SIG-M5 treated with dmso at 0.1 percent for 504 hours (cell line): ENCODE measurements around the gene GSE1.

ENCODE experiments used
- DNase-seq: peaks from one replicate; lab custom pipeline; 2025; ENCODE audit not compliant: unreplicated experiment; lab: John Stamatoyannopoulos, UW

The GSE1 gene

DNA sequence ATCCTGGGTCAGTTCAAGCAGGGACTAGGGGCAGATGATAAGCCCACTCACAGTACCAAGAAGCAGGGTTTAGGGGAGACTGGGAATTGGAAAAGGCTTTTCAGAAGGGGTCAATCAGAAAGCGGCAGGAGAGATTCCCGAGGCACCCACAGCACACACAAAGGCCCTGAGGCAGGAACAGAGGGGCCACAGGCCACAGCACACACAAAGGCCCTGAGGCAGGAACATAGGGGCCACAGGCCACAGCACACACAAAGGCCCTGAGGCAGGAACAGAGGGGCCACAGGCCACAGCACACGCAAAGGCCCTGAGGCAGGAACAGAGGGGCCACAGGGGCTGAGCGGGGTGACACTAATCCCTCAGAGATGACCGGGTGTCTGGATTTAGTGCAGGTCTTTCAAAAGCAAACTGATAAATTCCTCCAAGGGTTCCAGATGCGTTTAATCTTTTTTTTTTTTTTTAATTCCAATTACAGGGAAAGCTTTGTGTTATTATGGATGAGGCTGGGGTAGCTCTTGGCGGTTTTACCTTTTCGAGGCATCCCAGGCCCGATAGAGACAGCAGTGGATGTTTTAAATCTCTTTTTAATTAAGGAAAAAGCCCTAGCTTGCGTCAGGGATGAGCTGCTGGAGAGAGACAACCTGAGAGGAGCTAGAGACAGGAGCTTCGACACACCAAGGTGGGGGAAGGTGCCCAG lies 106.6 kb downstream of the GSE1 start:
- DNase-seq, result no peak

DNA sequence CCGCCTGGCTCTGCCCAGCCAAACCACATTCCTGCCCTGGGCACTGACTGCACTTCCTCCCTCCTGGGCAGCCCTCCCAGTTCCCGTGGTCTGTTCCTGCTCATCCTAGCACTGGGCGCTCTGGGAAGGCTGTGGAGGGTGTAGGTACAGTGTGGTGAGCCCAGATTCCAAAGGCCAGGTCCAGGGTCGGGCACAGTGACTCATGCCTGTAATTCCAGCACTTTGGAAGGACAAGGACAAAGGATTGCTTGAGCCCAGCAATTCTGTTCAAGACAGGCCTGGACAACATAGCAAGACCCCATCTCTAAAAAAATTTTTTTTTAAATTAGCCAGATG lies 107.1 kb downstream of the GSE1 start:
- DNase-seq, result peak; percentile 41

DNA sequence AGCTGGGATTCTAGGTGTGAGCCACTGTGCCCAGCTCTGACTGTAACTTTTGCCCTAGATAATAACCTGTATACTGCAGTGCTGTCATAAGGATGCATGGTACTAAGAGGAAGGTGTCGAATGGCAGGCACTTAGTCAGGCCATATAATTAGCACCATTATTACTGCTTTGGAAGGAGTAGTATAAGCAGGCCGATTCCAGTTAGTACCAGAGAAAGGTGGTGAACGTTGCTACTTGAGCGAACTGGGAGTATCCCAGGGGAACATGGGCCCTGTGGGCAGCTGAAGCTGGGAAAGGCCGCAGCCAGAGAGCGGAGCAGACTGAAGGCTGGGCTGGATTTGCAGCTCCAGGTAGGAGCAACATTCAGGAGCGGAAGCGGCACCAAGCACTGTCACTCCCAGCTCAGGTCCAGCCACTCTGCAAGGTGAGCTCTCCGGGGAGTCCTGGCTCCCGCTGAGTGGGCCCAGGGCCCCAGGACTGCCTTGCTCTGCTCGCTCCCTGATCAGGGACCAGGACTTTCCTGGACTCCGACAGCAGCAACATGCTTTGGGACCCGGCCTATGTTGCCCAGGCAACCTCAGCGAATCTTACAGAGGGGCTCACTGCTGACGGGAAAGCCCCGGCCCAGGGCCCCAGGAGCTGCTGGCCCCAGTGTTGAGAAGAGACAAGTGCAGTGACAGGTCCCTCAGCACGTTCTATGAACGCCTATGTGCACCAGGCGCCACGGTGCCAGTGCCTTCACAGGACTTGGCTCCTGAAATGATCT lies 109.2 kb downstream of the GSE1 start:
- DNase-seq, result no peak

DNA sequence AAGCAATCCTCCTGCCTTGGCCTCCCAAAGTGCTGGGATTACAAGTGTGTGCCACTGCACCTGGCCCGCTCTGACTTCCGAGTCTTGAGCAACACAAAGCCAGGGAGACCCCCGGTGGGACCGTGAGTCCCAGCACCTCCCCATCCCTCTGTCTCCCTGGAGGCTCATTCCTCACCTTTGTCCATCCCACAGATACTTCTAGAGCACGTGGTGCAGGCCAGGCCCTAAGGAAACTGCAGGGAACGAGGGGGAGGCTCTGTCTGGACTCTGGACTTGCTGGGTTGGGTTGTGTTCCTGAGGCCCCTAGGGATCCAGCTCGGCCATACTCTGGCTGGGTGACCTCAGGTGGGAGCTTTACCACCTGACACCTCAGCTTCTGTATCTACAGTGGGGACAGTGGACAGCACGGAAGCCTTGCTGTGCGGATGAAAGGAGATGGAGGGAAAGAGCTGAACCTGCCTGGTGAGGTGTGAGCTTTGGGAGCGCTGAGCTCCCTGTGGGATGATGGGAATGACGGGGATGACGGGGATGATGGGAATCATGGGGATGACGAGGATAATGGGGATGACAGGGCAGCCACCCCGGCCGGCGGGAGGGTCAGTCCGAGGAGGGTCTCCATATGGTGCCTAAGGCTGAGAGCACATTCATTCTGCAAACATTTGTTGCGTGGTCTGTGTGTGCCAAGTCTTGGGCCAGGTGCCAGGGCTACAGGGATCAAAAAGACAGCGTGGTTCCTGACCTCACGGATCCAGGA lies 111.2 kb downstream of the GSE1 start:
- no peak for DNase-seq

DNA sequence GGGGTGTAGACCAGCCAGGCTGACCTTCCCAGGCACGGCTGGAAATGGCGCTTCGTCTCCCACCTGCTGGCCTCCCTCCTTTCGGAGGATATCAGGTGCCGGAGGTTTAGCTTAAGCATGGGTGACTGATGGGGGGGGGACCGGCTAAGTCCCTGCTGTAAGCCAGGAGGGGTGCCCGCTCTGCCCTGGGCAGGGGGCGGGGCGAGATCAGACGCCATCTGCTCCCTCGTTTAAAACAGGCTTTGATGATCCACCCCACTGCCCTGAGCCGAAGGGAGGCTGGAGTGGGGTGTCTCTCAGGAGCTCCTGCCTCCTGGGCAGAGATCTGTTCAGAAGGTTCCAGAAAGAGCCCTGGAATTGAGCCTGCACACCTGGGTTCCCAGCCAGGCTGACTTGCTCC lies 111.8 kb downstream of the GSE1 start:
- no peak for DNase-seq
